ENCODE data around the gene PDZRN4.
"Not testable (repeated sequence)": the region's sequence is repeated elsewhere in the genome, so short reads cannot be mapped to it uniquely, and the experiment has no call there.

Gene PDZRN4

DNA sequence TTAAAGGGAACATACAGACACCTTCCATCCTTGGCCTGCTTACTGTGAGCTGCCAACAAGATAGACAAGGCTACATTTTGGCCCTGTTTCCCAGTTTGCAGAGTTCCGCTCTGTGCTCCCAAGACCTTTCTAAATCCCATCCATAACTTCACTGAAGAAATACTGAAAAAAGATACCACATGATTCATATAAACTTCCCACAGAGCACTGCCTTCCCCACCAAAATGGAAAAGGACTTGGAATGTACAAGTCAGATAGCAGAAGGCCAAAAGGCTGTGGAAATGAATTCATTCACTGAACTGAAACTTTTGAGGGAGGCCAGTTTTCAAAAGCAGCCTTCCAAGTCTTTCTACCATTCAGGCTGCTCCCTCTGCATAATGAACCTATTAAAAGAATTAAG lies 29.6 kb downstream of the PDZRN4 start:
- no peak for DNase-seq

DNA sequence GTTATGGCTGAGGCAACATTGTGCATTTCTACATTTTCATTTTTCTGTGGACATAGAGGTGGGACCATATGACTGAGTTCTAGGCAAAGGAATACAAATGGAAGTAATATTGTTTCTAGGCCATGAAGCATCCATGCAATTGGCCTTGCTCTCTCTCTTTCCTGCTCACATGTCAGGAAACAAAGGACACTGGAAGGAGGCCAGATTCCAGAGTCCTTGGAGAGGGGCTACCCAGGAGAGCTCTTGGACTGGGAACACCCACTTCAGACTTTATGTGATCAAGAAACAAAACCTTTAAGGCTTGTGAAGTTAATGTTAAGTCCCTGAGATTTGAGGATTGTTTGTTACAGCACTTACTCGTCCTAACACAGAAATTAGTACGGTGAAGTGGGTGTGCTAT lies 32.8 kb downstream of the PDZRN4 start:
- no peak for DNase-seq

DNA sequence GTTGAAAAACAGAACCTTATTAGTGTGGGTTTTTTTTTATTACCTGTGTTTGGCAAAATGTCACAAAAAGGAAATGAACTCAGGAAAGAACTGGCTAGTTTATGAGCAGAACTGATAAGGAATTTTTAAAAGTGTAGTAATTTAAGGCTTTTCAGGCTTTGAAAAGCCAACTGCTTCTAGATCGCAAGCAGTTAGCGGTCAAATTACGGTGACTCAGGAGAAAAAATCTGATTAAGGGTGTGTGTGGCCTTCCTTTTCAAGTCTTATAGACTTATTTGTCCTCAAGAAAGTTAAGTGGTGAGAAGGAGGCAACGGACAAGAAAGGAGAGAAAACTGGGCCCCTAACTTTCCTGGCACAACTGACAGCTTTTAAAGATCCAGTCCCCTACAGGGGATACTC lies 33.4 kb downstream of the PDZRN4 start:
- DNase-seq = no peak

DNA sequence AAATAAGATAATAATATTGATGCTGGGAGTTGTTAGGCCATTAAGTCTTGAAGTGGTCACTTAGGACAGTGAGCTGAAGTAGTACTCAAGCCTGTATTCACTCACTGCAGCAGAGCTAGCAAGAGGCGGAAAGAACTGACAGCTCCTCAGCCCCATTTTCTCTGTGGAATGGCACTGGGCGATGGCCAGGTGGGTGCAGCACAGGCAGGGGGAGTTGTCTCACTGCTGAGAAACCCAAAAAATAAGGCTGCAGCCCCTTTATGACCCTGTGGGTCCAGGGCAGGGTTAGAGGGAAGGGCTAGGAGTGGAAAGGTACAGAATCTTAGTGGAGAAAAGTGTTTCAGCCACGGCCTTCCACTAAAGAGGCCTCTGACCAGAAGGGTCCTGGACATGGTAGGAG lies 35.5 kb downstream of the PDZRN4 start:
- DNase-seq = no peak

DNA sequence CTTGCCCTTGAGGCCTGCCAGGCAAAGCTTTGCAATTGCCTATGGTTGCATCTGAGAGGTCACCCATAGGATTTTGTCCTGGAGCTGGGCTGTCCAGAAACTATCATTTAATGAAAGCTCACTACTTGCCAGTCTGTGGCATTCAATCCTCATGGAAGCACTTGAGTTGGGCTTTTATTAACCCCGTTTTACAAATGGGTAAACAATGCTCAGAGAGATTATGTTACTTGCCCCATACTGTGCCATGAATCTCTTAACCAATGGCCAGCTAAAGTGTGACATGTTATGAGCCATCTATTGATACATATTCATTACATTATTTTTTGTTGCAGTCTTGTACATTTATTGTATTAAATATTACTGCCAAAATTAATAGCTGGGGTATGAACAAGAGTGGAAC lies 35.9 kb downstream of the PDZRN4 start:
- DNase-seq = no peak

DNA sequence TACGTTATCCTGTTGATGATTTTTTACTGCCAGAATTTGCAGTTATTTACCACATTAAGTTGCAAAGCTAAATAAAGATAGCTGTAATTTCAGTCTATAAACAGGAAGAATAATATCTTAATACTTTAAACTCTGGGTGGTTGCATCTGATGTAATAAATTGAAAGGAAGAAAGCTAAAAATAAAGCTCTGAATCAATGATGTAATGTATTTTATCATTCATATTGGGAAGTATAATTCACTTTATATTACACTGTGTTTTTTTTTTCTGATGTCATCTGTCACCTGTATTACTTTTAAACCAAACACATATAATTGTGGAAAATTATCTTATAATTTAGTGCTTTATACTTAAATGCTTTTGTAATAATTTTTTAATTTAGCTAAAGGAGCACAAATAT lies 37.1 kb downstream of the PDZRN4 start:
- no peak for DNase-seq

DNA sequence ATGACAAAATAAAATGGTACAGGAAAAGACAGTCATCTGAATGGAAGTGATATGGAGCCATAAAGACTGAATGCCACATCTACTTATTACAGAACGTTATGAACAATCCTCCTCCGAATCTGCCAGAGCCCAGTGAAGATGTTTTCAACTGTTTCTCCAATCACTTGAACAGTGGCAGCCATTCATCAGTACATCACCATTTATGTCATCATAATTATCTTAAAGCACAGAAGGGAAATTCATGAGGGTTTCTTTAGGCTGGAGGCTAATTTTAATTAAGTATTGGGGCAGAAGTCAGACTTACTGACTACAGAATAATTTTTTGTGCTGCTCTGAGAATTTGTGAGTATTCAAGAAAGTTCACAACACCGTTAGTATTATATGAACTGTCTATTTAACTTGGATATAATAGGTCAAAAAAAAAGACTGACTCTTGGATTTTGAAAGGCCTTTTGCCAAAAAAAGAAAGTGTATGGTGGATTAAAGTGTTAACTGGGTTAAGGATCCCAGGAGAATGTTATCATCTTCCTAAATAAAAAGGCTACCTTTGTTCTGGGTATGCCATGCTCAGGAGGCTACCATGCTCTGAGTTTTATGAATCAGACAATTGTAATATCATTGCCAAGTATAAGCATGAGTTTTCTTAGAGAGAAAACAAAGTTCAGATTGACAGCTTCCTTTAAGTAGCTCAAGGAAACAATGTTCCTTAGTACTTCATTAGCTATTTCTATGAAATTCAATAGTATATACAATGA lies 40.1 kb downstream of the PDZRN4 start:
- DNase-seq = no peak

DNA sequence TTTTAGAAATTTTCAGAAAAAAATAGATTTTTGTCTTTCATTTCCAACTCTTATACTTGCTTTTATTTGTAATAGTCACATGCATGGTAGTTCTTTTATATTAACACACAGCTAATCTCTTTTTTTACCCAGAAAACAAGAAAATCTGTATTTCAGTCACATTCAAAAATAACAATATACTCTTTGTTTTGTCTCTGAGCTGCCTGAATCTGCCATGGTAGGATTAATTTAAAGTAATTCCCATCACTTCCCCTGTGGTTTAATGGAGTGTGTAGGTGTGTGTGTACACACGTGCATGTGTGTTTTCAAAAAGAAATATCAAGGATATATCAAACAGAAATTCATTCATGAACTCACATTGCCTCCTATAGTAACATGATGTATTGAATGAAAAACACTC lies 42.6 kb downstream of the PDZRN4 start:
- DNase-seq = no peak

DNA sequence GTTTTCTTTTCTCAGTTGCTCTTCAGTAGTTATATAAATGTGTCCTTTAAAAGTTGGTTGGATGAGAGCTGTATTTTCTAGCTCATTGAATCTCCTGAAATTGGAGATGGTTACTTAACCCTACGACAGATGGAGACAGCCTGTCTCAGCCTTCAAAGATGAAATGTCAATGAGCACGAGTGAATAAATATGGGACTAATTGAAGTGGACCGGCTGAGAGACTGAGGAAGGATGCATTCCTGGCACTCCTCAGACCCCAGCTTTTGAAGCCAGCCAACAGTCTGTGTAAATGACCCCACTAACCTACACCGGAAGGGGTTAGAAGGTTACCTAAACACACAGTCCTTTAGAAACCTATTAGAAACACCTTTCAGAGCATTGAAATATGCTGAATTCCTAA lies 46.6 kb downstream of the PDZRN4 start:
- no peak for DNase-seq

DNA sequence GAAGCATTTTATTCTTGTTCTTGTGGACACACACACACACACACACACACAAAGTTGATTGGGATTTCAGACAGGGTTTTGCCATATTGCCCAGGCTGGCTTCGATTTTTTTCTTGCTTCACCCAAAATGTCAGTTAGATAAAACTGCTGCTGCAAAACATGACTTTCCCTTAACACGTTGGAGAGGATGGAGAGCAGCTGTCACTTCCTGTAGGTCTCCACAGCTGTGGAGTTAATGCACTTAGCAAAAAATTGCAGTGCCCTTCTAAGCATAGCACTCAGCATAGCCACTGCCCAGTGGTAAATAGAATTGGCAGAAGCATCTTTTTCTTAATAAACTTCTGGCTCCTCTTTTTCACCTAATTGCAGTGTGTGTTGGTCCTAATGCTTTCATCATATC lies 54.5 kb downstream of the PDZRN4 start:
- DNase-seq = no peak

DNA sequence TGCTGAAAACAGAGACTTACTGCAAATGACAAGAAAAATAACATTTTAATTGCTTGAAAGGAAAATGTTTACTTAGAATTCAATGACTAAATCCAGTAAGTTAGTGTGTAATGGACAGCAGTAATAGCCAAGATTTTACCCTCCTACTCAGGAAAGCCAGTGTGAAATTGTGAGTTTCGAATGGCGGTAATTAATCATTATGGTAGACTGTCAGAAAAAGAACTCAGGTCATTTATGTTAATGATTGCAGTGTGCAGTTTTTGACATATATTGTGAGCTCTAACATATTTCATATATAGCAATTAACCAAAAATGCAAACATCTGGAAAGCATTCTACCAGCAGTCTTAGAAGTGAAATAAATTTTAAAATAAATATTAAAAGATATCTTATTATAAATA lies 60.3 kb downstream of the PDZRN4 start:
- DNase-seq = no peak

DNA sequence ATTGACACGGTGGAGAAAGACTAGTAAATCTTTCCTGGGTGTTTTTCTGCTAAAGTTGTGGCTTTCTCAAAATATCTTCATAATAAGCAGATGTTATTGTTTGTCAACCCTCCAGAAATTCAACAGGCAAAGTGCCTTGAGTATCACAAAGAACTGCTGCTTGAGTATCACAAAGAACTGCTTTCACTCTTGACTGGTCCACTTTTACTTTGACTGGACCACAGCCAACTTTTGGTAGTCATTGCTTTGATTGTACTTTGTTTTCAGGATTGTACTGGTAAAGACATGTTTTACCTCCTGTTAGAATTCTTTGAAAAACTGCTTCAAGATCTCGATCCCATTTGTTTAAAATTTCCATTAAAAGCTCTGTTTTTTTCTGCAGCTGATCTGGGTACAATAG lies 62.6 kb downstream of the PDZRN4 start:
- no peak for DNase-seq

DNA sequence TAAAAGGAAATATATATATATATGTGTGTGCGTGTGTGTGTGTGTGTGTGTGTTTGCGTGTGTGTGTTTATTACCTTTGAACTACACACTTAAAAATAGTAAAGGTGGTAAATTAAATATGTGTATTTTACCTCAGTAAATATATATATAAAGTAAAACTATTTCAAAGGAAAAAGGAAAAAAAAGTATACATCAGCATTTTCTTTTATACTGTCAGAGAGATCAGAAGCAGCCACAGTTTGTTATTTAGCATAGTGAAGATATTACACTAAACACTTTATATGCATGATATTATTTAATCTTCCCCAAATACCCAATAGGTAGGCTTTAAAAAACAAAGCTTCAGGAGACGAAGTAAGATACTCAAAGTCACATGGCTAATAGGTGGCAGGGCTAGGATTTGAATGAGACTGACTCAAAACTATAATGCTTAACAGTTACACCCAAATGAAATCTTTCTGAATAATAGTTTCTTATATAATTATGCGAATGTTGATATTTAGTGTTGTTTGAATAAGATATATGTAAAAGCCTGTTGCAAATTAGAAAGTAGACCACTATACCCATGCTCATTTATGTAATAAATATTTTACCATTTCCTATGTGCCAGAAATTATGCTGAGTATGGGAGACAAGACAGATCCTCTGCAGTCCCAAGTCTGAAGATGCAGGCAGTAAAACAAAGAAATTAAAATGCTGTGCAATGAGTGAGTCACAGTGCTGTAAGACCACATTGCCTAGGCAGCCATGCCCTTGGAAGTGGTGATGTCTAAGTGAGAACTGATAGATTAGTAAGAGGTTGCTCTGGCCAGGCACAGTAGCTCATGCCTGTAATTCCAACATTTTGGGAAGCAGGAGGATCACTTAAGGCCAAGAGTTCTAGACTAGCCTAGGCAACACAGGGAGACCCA lies 66.1 kb downstream of the PDZRN4 start:
- no peak for DNase-seq

DNA sequence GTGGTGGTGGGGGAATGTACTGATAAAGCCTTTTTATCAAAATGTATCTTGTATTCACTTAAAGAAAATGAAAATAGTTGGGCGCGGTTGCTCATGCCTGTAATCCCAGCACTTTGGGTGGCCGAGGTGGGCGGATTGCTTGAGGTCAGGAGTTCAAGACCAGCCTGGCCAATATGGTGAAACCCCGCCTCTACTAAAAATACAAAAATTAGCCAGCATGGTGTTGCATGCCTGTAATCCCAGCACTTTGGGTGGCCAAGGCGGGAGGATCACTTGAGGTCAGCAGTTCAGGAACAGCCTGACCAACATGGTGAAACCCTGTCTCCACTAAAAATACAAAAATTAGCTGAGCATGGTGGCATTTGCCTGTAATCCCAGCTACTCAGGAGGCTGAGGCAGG lies 75.1 kb downstream of the PDZRN4 start:
- DNase-seq = not testable (repeated sequence)

DNA sequence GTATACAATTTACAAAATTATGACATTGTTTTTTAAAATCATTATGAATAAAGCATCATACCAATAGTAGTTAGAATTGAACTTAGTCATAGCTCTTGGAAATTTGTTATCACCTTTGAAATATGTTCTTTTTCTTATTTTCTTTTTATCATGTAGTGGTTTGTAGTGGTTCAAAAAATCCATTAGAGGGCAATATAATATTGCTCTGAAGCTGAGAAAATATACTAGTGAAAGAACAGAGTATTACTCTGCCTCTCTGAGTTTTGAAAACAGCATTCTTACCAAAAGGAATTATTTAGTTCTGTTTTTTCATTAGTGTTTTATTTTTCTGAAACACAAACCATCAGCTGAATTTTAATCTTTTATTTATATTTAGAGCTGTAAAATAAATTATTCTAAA lies 76.2 kb downstream of the PDZRN4 start:
- no peak for DNase-seq

DNA sequence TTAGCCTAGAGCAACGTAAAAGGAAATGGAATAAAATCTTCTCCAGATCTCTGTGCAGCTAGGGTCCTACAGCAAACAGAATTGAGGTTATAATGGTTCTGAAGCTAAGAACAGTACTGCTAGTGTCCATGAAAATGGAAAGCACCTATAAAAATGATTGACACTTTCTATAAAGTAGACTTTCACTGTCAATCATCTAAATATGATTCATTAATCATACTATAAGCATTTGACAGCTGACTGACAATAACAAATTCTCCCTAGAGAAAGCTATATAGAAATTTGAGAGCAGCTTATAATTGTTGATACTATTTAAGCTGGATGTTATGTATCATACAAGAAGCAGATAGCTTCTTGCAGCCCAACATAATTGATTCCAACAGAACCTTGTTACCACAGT lies 80.9 kb downstream of the PDZRN4 start:
- no peak for DNase-seq

DNA sequence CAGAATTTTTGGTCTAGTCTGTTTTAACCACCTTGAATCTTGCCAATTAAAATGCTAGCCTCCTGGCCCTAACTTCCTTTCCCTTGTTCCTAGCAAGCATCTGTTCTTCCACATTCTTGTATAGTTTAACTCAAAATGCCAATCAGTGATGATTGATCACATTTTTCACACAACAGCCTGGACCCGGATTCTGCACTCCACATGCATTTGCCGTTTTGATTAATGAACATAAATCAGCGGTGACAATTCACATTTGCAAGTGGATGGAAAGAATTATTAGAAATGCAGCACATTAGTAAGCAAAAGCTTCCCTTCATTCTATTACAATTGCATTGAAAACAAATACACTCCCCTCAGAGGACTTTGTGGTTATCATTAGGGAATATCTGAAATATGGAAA lies 83.4 kb downstream of the PDZRN4 start:
- no peak for DNase-seq

DNA sequence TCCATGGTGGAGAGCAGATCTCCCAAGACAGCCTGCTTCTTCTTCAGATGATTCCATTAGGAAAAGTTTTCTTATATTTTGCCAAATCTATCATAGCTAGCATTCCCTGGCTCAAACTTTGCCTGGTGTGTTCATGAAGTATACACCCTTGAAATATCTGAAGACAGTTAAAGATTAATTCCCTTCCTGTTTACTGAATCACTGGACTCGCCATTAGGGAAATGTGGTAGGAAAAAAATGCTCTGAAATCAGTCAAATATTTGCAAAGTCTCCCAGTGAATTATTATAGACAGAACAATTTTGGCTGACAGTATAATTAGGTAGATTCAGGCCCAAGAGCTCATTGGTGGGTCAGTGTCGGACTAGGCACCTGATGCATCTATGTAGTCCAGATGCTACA lies 86.5 kb downstream of the PDZRN4 start:
- no peak for DNase-seq

DNA sequence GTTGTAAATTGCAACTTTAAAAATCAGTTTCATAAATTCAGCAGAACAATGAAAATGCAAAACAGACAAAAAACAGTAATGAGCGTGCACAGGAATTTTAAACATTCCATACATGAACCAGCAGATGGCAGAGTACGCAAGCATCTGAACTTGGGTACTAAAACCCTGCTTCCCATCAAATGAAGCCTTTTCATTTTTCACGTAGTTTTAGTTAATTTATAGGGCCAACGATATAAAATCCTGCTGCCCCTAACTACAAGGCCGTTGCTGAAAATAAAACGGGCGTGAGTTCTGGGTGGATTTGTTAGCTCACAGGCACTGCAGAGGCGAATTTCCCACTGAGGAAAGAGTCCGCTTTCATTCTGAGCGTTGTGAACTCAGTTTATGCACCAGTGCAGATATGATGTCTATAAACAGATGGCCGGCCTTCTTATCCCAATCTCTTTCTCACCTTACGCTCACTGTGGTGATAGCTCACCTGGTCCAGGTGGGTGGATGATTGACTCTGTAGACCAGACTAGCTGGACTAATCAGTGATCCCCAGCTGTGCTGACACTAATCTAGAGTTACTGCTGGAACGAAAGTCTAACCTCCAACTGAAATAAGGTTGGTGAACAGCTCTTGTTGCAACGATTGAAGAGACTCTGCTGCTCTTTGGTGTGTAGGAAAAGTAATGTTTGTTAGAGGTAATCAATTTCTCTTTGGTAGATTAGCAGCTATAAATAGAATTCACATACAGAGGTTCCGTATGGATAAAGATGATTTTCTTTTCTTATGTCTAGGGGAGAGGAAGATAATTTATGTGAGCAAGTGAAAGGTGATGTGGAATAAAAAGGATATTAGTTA lies 89.2 kb downstream of the PDZRN4 start:
- no peak for DNase-seq

DNA sequence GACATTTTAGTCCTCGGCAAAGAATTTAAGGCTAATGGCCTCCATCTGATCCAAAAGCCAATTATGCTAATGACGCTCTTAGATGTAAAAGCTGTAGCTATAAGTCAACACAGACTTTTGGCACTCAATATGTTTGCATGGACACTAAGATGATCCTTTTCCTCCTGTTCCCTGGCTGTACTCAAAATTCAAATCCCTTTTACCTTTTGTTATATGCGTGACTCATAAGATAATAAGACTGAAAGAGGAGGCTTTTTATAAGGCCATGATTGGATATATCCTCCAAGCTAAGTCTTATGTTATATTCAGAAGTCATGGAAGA lies 89.8 kb downstream of the PDZRN4 start:
- DNase-seq = no peak

DNA sequence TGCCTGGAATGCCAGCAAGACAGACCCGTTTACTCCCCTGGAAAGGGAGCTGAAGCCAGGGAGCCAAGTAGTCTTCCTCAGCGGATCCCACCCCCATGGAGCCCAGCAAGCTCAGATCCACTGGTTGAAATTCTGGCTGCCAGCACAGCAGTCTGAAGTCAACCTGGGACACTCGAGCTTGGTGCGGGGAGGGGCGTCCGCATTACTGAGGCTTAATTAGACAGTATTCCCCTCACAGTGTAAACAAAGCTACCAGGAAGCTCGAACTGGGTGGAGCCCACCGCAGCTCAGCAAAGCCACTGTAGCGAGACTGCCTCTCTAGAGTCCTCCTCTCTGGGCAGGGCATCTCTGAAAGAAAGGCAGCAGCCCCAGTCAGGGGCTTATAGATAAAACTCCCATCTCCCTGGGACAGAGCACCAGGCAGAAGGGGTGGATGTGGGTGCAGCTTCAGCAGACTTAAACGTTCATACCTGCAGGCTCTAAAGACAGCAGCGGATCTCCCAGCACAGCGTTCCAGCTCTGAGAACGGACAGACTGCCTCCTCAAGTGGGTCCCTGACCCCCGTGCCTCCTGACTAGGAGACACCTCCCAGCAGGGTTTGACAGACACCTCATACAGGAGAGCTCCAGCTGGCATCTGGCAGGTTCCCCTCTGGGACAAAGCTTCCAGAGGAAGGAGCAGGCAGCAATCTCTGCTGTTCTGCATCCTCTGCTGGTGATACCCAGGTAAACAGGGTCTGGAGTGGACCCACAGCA lies 92.4 kb downstream of the PDZRN4 start:
- not testable (repeated sequence) for DNase-seq

DNA sequence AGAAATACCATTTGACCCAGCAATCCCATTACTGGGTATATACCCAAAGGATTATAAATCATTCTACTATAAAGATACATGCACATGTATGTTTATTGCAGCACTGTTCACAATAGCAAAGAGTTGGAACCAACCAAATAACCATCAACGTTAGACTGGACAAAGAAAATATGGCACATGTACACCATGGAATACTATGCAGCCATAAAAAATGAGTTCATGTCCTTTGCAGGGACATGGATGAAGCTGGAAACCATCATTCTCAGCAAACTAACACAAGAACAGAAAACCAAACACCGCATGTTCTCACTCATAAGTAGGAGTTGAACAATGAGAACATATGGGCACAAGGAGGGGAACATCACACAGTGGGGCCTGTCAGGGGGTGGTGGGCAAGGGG lies 97.3 kb downstream of the PDZRN4 start:
- not testable (repeated sequence) for DNase-seq

DNA sequence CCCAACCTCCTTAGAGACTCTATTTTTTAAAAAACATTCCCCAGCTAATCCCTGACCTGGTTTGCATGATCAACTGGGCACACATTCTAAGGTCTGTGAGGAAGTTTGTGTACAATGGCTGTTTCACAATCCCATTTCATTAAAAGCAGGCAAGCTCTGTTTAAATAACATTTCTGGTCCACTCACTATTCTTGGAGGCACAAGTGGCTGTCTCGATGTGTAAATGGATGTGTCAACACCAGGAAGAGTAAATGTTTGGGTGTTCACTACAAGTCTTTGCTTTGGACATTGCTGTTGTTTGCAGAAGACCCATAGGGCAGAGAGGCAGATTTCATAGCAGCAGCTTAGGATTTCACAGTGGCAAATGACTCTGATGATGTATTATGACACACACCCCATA lies 98.3 kb downstream of the PDZRN4 start:
- no peak for DNase-seq

All from activated CD4-positive, alpha-beta T cell treated with anti-CD3 and anti-CD28 coated beads for 1 hour (primary cell).